Right atrium auricular region (tissue), 2 donors: ENCODE measurements around the gene PRRT3. TPM values are rescaled to one million over a fixed set of nuclear protein-coding genes. Genes with fewer than 3 reads are reported as not detected.

Experiments used
- DNase-seq: peaks from one replicate; pipeline ENCODE4 v3.0.0-alpha.2; 2019; ENCODE audit warnings: low spot score
- H3K27ac ChIP-seq, 2 donors: fragments of 200-600 bp; sonication (generic); 1 replicate in 1 of 2; 2 replicates in 1 of 2; pipeline ENCODE4 v1.5.1; 2016 to 2019
- H3K27me3 ChIP-seq, 2 donors: fragments of 200-600 bp; sonication (generic); one replicate each; pipeline versions ENCODE4 v1.5.1 to v1.6.0; 2017 to 2019
- H3K36me3 ChIP-seq: fragments of 200-600 bp; sonication (generic); one replicate; pipeline ENCODE4 v1.5.1; 2016
- H3K4me1 ChIP-seq, 2 donors: fragments of 200-600 bp; sonication (generic); one replicate each; pipeline versions ENCODE4 v1.5.1 to v1.6.0; 2017 to 2019
- H3K4me3 ChIP-seq, 2 donors: fragments of 200-600 bp; sonication (generic); 1 replicate in 1 of 2; 2 replicates in 1 of 2; pipeline ENCODE4 v1.5.1; 2017 to 2019; ENCODE audit warnings: mild to moderate bottlenecking in 1 of 2, moderate library complexity in 1 of 2
- H3K9me3 ChIP-seq, 2 donors: fragments of 200-600 bp; sonication (generic); one replicate each; pipeline ENCODE4 v1.5.1; 2019
- total RNA-seq, 2 donors: library from RNA; depleted of rRNA; stranded (reverse); fragments of >200 nt; gene quantifications; one replicate each; pipeline ENCODE4 v1.1.0, GENCODE V29; 2016
- TF ChIP-seq, protein P1 (sequence below), 2 donors: fragments of 200-600 bp; sonication (generic); IDR thresholded peaks; one replicate each; pipeline ENCODE4 v1.5.1; 2019; ENCODE audit warnings: antibody characterized with exemption in 2 of 2

PRRT3 gene
- total RNA-seq, 2 donors from 2014 or later = 1.4 to 1.9 TPM

DNA sequence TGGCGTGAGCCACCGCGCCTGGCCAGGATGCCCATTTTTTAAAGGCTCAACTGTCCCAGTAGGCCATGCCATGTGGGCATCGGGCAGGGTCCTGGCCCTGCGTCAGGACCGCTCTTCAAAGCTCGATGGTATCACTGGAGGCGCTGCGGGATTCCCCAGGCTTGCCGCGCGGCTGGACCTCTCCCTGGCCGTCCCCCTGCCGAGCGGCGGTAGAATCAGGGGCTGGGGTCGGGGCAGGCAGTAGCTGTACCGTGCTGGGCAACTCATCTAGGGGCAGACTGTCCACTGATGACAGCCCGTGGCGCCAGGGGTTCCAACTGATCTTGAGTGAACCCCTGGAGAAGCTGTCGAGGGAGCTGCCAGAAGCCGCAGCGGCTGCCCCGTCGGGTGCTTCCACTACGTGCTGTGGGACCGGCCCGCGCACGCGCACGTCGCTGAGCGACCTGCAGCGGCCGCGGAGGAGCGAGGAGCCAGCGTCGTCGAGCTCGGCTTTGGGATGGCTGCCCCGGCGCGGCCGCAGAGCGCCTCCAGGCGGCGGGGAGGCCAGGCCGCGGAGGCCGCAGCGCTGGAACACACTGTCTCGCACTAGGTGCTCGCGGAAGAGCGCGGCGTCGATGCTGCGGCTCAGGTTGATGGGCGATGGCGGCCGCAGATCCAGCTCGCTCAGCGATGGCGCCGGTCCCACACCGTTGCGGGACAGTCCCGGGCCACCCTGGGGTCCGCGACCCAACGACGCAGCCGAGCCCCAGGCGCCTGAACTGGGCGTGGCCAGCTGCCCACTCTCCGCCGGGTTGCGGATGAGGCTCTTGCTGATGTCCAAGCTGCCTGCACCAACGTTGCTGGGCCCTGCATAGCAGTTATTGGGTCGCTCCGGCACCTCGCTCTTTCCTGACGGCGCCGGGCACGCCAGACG is 5.8 kb downstream of the PRRT3 start:
- Histone ChIP-seq H3K4me3 (peak overlapping the region; percentile 45 to 69), H3K27me3 (no peaks in the 10 kb centered on the region), H3K9me3 (no peaks in the 10 kb centered on the region)

DNA sequence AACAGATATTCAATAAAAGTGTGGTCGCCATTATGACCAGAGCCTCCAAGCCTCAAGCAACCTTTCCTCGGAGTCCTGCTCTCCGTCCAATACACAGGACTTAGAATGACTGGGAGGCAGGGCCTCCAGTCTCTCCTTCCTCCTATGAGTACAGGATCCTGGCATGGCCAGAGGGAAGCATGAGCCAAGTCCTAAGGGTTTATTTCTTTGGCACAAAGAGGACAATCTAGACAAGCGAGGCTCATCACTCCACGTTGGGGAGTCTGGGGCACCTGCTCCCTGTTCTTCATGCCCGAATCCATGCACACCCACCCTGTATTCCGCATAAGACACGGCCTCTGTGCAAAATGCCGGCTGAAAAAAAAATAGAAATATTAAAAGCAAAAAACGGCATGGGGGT is 6.8 kb downstream of the PRRT3 start:
- no peak overlapping the region for H3K27ac ChIP-seq
- TF ChIP-seq, protein P1, sequence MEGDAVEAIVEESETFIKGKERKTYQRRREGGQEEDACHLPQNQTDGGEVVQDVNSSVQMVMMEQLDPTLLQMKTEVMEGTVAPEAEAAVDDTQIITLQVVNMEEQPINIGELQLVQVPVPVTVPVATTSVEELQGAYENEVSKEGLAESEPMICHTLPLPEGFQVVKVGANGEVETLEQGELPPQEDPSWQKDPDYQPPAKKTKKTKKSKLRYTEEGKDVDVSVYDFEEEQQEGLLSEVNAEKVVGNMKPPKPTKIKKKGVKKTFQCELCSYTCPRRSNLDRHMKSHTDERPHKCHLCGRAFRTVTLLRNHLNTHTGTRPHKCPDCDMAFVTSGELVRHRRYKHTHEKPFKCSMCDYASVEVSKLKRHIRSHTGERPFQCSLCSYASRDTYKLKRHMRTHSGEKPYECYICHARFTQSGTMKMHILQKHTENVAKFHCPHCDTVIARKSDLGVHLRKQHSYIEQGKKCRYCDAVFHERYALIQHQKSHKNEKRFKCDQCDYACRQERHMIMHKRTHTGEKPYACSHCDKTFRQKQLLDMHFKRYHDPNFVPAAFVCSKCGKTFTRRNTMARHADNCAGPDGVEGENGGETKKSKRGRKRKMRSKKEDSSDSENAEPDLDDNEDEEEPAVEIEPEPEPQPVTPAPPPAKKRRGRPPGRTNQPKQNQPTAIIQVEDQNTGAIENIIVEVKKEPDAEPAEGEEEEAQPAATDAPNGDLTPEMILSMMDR (IDR thresholded peaks at IDR 0.05) = no peak
- peaks cover 0 to 22% of the 10 kb centered on the region in 2 donors for H3K4me1 ChIP-seq
- H3K9me3 ChIP-seq = no peaks in the 10 kb centered on the region
- no peak overlapping the region for H3K4me3 ChIP-seq
- no peaks in the 10 kb centered on the region for H3K27me3 ChIP-seq
- H3K36me3 ChIP-seq = peaks cover 21% of the 10 kb centered on the region
- no peak for DNase-seq

More for the DNA sequence above, 5.8 kb downstream of the PRRT3 start:
- Histone ChIP-seq H3K27ac (peak overlapping the region; percentile 88 to 89), H3K36me3 (peaks cover 13% of the 10 kb centered on the region), H3K4me1 (peaks cover 0 to 24% of the 10 kb centered on the region in 2 donors)
- TF ChIP-seq, protein P1 (IDR thresholded peaks at IDR 0.05) = peak; percentile 43 to 85
- peak; percentile 87 for DNase-seq

DNA sequence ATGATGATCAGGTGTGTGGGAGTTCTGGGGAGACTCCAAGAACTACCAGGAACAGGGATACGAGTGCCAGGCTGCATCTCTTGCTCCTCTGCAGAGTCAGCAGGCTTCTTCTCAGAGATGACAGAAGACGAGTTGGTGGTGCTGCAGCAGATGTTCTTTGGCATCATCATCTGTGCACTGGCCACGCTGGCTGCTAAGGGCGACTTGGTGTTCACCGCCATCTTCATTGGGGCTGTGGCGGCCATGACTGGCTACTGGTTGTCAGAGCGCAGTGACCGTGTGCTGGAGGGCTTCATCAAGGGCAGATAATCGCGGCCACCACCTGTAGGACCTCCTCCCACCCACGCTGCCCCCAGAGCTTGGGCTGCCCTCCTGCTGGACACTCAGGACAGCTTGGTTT is 7.9 kb downstream of the PRRT3 start:
- H3K36me3 ChIP-seq = peaks cover 21% of the 10 kb centered on the region
- H3K4me1 ChIP-seq = peaks cover 0 to 22% of the 10 kb centered on the region in 2 donors
- no peak overlapping the region for H3K27ac ChIP-seq
- no peaks in the 10 kb centered on the region for H3K9me3 ChIP-seq
- TF ChIP-seq, protein P1 (IDR thresholded peaks at IDR 0.05) = no peak
- no peak for DNase-seq
- no peak overlapping the region for H3K4me3 ChIP-seq
- no peaks in the 10 kb centered on the region for H3K27me3 ChIP-seq

DNA sequence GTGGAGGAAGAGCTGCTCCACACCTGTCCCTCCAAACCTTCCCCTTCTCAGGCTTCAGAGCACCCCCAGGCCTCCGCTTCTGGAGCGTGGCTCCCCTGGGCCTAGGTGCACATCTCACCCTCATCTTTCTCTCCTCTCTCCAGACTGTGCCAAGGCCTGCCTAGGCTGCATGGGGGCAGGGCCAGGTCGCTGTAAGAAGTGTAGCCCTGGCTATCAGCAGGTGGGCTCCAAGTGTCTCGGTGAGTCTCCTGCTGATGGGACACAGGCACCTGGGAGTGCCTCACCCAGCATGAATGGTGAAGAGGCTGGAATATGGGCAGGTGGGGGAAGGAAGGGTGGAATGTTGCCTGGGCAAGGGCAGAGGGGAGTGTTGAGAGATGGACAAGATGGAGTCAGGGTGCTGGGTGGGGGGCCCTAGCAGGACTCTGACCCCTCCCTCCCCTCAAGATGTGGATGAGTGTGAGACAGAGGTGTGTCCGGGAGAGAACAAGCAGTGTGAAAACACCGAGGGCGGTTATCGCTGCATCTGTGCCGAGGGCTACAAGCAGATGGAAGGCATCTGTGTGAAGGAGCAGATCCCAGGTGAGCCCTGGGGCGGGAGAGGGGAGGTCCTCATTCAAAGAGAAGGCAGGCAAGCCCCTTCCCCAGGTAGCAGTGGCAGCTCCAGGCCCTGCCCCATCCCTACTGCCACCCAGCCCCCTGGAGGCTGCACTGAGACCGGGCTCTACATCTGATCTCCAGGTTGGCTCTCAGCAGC is 9.1 kb downstream of the PRRT3 start:
- Histone ChIP-seq H3K4me3 (no peak overlapping the region), H3K9me3 (no peaks in the 10 kb centered on the region), H3K27ac (no peak overlapping the region), H3K27me3 (no peaks in the 10 kb centered on the region), H3K36me3 (peaks cover 25% of the 10 kb centered on the region), H3K4me1 (peaks cover 0 to 22% of the 10 kb centered on the region in 2 donors)
- TF ChIP-seq, protein P1 (IDR thresholded peaks at IDR 0.05) = no peak
- DNase-seq = no peak

DNA sequence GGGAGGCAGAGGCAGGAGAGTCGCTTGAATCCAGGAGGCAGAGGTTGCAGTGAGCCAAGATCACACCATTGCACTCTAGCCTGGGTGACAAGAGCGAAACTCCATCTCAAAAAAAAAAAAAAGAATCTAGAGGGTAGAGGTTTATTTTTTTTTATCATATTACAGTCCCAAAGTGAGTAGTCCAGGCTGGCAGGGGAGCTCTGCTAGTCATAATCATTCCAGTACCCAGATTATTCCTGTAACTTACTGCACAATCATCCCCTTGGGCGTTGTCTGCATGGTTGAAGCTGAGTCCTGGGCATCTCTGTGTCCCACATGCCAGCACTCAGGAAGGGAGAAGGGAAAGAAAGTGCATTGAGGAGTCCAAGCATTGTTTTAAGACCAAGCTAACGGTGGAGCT is 10.0 kb downstream of the PRRT3 start:
- TF ChIP-seq, protein P1 (IDR thresholded peaks at IDR 0.05) = no peak
- Histone ChIP-seq H3K4me3 (no peak overlapping the region), H3K36me3 (peaks cover 34% of the 10 kb centered on the region), H3K27ac (no peak overlapping the region), H3K27me3 (no peaks in the 10 kb centered on the region), H3K9me3 (no peaks in the 10 kb centered on the region), H3K4me1 (peaks cover 0 to 13% of the 10 kb centered on the region in 2 donors)
- no peak for DNase-seq
